Gastrocnemius medialis (tissue), 4 donors: ENCODE results near the gene CSNK1G1. TPM values are rescaled to one million over a fixed set of nuclear protein-coding genes. Genes with fewer than 3 reads are reported as not detected.
"Not testable (repeated sequence)": the region's sequence is repeated elsewhere in the genome, so short reads cannot be mapped to it uniquely, and the experiment has no call there.

Experiments used
- ATAC-seq, 2 donors: fragments of 150-250 bp; one replicate each; pipeline ENCODE4 v1.9.1; 2016
- DNase-seq, 2 donors: peaks; one replicate each; pipeline ENCODE4 v3.0.0-alpha.2; 2019
- H3K27ac ChIP-seq, 4 donors: fragments of 200-600 bp; sonication (generic); 1 replicate in 1 of 4; 2 replicates in 3 of 4; pipeline ENCODE4 v1.5.1; 2016 to 2018; ENCODE audit warnings: mild to moderate bottlenecking in 2 of 4, moderate library complexity in 1 of 4
- H3K27me3 ChIP-seq, 3 donors: fragments of 200-600 bp; sonication (generic) in 2 of 3; 1 replicate in 1 of 3; 2 replicates in 2 of 3; pipeline versions ENCODE4 v1.5.1 to v1.6.0; 2016 to 2019; ENCODE audit warnings: mild to moderate bottlenecking in 1 of 3, moderate library complexity in 1 of 3
- H3K36me3 ChIP-seq, 2 donors: fragments of 200-600 bp; sonication (generic) in 1 of 2; one replicate each; pipeline ENCODE4 v1.5.1; 2017 to 2018
- H3K4me1 ChIP-seq, 2 donors: fragments of 200-600 bp; sonication (generic) in 1 of 2; one replicate each; pipeline ENCODE4 v1.5.1; 2016 to 2017; ENCODE audit warnings: mild to moderate bottlenecking in 2 of 2
- H3K4me3 ChIP-seq, 4 donors: fragments of 200-600 bp; sonication (generic) in 3 of 4; 1 replicate in 1 of 4; 2 replicates in 3 of 4; pipeline ENCODE4 v1.5.1; 2016 to 2019; ENCODE audit warnings: mild to moderate bottlenecking in 2 of 4
- H3K9me3 ChIP-seq, 3 donors: fragments of 200-600 bp; sonication (generic) in 2 of 3; 1 replicate in 1 of 3; 2 replicates in 2 of 3; pipeline ENCODE4 v1.5.1; 2016 to 2019
- POLR2A ChIP-seq, 2 donors: fragments of 450-650 bp; IDR thresholded peaks; one replicate each; pipeline ENCODE4 v1.6.1; 2017; ENCODE audit warnings: antibody characterized with exemption in 2 of 2, mild to moderate bottlenecking in 2 of 2, moderate library complexity in 2 of 2
- in situ Hi-C, 4 donors: fragments of 200-750 bp; cut with MboI; loops; one replicate each; pipeline versions ENCODE4 v1.15.0 to v1.8.0; 2017; ENCODE audit warnings: low sequenced_read_pairs in 4 of 4
- intact Hi-C: fragments of 100-400 bp; cut with DNase I; formaldehyde crosslinking; loops from one replicate; pipeline ENCODE4 v1.15.1; 2023; ENCODE audit warnings: low total_unique reads
- total RNA-seq, 4 donors: library from RNA; depleted of rRNA; stranded (reverse); fragments of >200 nt; gene quantifications; one replicate each; pipeline versions ENCODE4 v1.1.0 to v1.2.3, GENCODE V29; 2016
- TF ChIP-seq, protein P1 (sequence below), 5 experiments: fragments of 450-650 bp in 3 of 5; fragments of 200-600 bp in 2 of 5; sonication (generic) in 2 of 5; IDR thresholded peaks in 4 of 5; conservative IDR thresholded peaks in 1 of 5; 1 replicate in 4 of 5; 2 replicates in 1 of 5; pipeline ENCODE4 v1.5.1; 2016 to 2019; ENCODE audit warnings: antibody characterized with exemption in 5 of 5, mild to moderate bottlenecking in 3 of 5, moderate library complexity in 3 of 5

The CSNK1G1 gene
- total RNA-seq, 4 donors from 2014 or later, result 5.3 to 26.6 (median 6.5) TPM

DNA sequence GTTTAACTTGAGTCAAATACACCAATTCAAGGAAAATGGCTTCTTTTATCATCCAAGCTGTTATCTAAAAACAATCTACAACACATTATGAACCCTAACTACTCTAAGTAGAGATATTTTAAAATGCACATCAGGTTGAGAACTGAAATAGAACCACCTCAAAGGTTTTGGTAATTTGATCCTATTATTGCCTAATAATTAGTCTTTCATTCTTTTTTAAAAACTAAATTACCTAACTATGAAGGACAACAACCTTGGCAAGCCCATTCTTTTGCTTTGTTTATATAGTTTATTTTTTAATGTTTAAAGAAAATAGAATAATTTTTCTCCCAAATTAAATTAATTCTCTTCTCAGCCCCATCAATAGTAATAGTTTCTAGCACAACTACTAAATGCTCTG, 132.1 kb downstream of the CSNK1G1 start:
- no peaks in the 10 kb centered on the region for H3K36me3 ChIP-seq
- intact Hi-C loops, result no loop called here
- in situ Hi-C loops, result loop anchor here in 2 of 4 donors (25.0 kb wide), 2 partner anchors 138 to 438 kb away; partner anchors contain the start of gene CSNK1G1 (in 1 of the 2)
- ATAC-seq (no peak), DNase-seq (no peak)
- peaks cover 15 to 18% of the 10 kb centered on the region in 2 donors for H3K4me1 ChIP-seq
- no peak overlapping the region for H3K27ac ChIP-seq
- H3K27me3 ChIP-seq, result no peaks in the 10 kb centered on the region
- no peak overlapping the region for H3K4me3 ChIP-seq
- no peak for TF ChIP-seq POLR2A (IDR thresholded peaks at IDR 0.05)
- TF ChIP-seq, protein P1, sequence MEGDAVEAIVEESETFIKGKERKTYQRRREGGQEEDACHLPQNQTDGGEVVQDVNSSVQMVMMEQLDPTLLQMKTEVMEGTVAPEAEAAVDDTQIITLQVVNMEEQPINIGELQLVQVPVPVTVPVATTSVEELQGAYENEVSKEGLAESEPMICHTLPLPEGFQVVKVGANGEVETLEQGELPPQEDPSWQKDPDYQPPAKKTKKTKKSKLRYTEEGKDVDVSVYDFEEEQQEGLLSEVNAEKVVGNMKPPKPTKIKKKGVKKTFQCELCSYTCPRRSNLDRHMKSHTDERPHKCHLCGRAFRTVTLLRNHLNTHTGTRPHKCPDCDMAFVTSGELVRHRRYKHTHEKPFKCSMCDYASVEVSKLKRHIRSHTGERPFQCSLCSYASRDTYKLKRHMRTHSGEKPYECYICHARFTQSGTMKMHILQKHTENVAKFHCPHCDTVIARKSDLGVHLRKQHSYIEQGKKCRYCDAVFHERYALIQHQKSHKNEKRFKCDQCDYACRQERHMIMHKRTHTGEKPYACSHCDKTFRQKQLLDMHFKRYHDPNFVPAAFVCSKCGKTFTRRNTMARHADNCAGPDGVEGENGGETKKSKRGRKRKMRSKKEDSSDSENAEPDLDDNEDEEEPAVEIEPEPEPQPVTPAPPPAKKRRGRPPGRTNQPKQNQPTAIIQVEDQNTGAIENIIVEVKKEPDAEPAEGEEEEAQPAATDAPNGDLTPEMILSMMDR (IDR thresholded peaks at IDR 0.05 in 4 of 5, conservative IDR thresholded peaks at IDR 0.05 in 1 of 5), result no peak
- H3K9me3 ChIP-seq, result no peaks in the 10 kb centered on the region

DNA sequence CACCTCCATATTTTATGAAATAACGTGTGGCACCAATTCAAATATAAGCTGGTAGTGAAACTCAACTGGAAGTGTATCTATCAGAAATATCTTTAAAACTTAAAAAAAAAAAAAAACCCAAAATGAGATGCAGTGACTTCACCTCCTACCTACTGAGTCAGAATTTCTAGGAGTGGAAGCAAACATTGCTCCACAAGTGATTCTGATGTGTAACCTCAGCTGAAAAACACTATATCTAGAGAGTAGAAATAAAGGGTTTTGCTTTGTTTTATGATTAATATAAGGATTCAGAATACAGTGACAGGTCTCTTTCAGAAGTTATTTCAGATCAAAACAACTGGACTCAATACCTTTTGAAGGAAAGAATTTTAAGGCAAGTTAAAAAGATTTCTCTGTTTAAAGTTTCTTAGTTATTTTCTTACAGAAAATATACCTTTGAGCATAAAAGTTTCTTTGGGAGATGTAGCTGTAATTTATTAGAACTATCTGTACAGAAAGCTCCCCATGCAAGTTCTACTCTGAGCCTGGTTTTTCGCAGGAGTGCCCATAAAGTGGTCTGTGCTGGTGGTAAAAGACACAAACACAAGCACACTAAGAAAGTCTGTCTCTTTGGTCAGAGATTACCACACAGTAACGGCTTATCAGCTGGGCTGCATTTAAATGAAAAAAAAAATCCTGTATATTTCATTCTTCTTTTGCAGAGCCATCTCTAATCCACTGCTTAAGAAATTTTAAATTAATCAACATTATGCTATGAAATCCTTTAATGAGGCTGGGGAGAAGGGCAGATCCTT, 133.2 kb downstream of the CSNK1G1 start:
- in situ Hi-C loops, result loop anchor here in 2 of 4 donors (25.0 kb wide), 2 partner anchors 140 to 440 kb away; partner anchors contain the start of gene CSNK1G1 (in 1 of the 2)
- TF ChIP-seq, protein P1 (IDR thresholded peaks at IDR 0.05 in 4 of 5, conservative IDR thresholded peaks at IDR 0.05 in 1 of 5), result no peak
- no peak for TF ChIP-seq POLR2A (IDR thresholded peaks at IDR 0.05)
- Histone ChIP-seq H3K27ac (no peak overlapping the region), H3K4me3 (no peak overlapping the region), H3K9me3 (no peaks in the 10 kb centered on the region), H3K4me1 (peaks cover 15 to 18% of the 10 kb centered on the region in 2 donors), H3K27me3 (no peaks in the 10 kb centered on the region), H3K36me3 (no peaks in the 10 kb centered on the region)
- ATAC-seq (no peak), DNase-seq (no peak)
- intact Hi-C loops, result no loop called here

DNA sequence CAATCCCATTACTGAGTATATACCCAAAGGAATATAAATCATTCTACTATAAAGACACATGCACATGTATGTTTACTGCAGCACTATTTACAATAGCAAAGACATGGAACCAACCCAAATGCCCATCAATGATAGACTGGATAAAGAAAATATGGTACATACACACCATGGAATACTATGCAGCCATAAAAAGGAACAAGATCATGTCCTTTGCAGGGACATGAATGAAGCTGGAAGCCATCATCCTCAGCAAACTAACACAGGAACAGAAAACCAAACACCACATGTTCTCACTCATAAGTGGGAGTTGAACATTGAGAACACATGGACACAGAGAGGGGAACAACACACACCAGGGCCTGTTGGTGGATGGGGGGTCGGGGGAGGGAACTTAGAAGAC, 134.1 kb downstream of the CSNK1G1 start:
- H3K9me3 ChIP-seq, ATAC-seq, H3K36me3 ChIP-seq, intact Hi-C loops, H3K4me3 ChIP-seq, H3K27me3 ChIP-seq, H3K27ac ChIP-seq, DNase-seq: not testable (repeated sequence)
- in situ Hi-C loops, result loop anchor here in 2 of 4 donors (25.0 kb wide), 2 partner anchors 140 to 440 kb away; partner anchors contain the start of gene CSNK1G1 (in 1 of the 2)
- peaks cover 18 to 19% of the 10 kb centered on the region in 2 donors for H3K4me1 ChIP-seq

DNA sequence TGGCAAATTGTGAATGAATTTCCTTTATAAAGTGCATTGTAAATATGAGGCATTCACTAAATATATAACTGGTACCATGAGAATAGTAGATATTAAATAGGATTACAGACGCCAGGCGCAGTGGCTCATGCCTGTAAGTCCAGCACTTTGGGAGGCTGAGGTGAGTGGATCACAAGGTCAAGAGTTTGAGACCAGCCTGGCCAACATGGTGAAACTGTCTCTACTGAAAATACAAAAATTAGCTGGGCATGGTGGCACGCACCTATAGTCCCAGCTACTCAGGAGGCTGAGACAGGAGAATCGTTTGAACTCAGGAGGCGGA, 138.6 kb downstream of the CSNK1G1 start:
- H3K4me1 ChIP-seq, H3K27ac ChIP-seq, H3K27me3 ChIP-seq, ATAC-seq, H3K9me3 ChIP-seq, intact Hi-C loops, H3K4me3 ChIP-seq, DNase-seq: not testable (repeated sequence)
- in situ Hi-C loops, result loop anchor here in 2 of 4 donors (25.0 kb wide), 2 partner anchors 145 to 445 kb away; partner anchors contain the start of gene CSNK1G1 (in 1 of the 2)
- H3K36me3 ChIP-seq, result peaks cover 0 to 12% of the 10 kb centered on the region in 2 donors

DNA sequence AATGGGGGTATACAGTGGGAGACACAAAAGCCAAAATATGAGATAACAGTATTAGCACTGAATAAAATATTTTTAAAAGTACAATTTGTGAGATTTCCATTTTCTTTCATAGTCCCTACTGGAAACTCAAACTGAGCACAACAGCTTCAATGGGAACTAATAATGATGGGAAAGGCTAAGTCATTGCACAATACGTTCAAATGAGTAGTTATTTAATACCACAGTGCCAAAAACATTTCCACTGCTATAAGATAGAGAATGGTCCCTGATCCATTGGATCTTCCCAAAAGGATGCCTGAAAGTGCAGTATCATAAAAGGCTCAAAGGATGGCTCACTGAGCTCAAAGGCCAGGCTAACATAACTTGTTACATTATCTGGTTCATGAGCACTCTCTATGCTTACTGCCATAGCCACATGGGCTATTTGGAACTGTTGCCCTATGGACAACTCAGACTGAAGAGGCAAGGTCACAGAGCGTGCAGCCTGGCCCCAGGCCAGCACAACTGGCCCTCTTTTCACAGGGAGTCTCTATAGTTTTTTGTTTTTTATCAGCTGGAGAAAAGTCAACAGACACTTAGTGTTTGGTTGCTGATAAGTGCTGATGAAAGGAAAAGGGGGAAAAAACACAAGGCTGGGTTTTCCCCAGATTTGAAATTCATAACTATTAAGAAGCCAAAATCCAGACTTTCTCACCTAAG, 139.1 kb downstream of the CSNK1G1 start:
- Histone ChIP-seq H3K27me3 (no peaks in the 10 kb centered on the region), H3K4me3 (no peak overlapping the region), H3K4me1 (peaks cover 0 to 5% of the 10 kb centered on the region in 2 donors), H3K36me3 (peaks cover 0 to 12% of the 10 kb centered on the region in 2 donors), H3K27ac (no peak overlapping the region), H3K9me3 (no peaks in the 10 kb centered on the region)
- ATAC-seq (no peak), DNase-seq (no peak)
- TF ChIP-seq POLR2A (IDR thresholded peaks at IDR 0.05), result no peak
- TF ChIP-seq, protein P1 (IDR thresholded peaks at IDR 0.05 in 4 of 5, conservative IDR thresholded peaks at IDR 0.05 in 1 of 5), result no peak
- in situ Hi-C loops (loop anchor here in 2 of 4 donors (25.0 kb wide), 2 partner anchors 145 to 445 kb away; partner anchors contain the start of gene CSNK1G1 (in 1 of the 2)), intact Hi-C loops (no loop called here)
